Liver (tissue), 3 donors: ENCODE measurements around the gene CHRDL2.

ENCODE experiments used
- CTCF ChIP-seq: fragments of 150-350 bp; IDR thresholded peaks from 2 replicates; pipeline ENCODE4 v1.5.1; 2017; ENCODE audit warnings: improper control_type of control experiment, low read depth, low read length; ENCODE audit not compliant: missing input control
- FOXA1 ChIP-seq: IDR thresholded peaks from 2 replicates; pipeline ENCODE4 v1.6.1; 2016; ENCODE audit warnings: antibody characterized with exemption
- GABPA ChIP-seq, 2 donors: IDR thresholded peaks in 1 of 2; conservative IDR thresholded peaks in 1 of 2; 2 replicates each; pipeline ENCODE4 v1.6.1; 2016; ENCODE audit warnings: antibody characterized with exemption in 2 of 2, mild to moderate bottlenecking in 1 of 2, moderate library complexity in 1 of 2
- HNF4A ChIP-seq, 2 donors: conservative IDR thresholded peaks; 2 replicates each; pipeline ENCODE4 v1.6.1; 2016; ENCODE audit warnings: antibody characterized with exemption in 2 of 2, mild to moderate bottlenecking in 2 of 2
- HNF4G ChIP-seq: IDR thresholded peaks from 2 replicates; pipeline ENCODE4 v1.6.1; 2016; ENCODE audit warnings: antibody characterized with exemption
- RAD21 ChIP-seq, 2 donors: IDR thresholded peaks; 2 replicates each; pipeline ENCODE4 v1.6.1; 2016; ENCODE audit warnings: antibody characterized with exemption in 2 of 2, mild to moderate bottlenecking in 2 of 2
- RXRA ChIP-seq, 2 donors: IDR thresholded peaks; 2 replicates each; pipeline ENCODE4 v1.6.1; 2017 to 2018; ENCODE audit warnings: antibody characterized with exemption in 2 of 2, mild to moderate bottlenecking in 1 of 2
- SP1 ChIP-seq: IDR thresholded peaks from 2 replicates; pipeline ENCODE4 v1.6.1; 2018; ENCODE audit warnings: antibody characterized with exemption, mild to moderate bottlenecking
- TAF1 ChIP-seq: conservative IDR thresholded peaks from 2 replicates; pipeline ENCODE4 v1.6.1; 2016; ENCODE audit warnings: antibody characterized with exemption, mild to moderate bottlenecking
- YY1 ChIP-seq: IDR thresholded peaks from 2 replicates; pipeline ENCODE4 v1.6.1; 2016; ENCODE audit warnings: antibody characterized with exemption, mild to moderate bottlenecking
- TF ChIP-seq, protein P1 (sequence below): IDR thresholded peaks from 2 replicates; pipeline ENCODE4 v1.6.1; 2016; ENCODE audit warnings: antibody characterized with exemption
- TF ChIP-seq, protein P2 (sequence below): IDR thresholded peaks from 2 replicates; pipeline ENCODE4 v1.6.1; 2016; ENCODE audit warnings: antibody characterized with exemption, mild to moderate bottlenecking
- TF ChIP-seq, protein P3 (sequence below): IDR thresholded peaks from 2 replicates; pipeline ENCODE4 v1.6.1; 2016; ENCODE audit warnings: antibody characterized with exemption
- TF ChIP-seq, protein P4 (sequence below): IDR thresholded peaks from 2 replicates; pipeline ENCODE4 v1.6.1; 2016; ENCODE audit warnings: antibody characterized with exemption
- donor health status: healthy.
- donor health status: healthy.

- TF ChIP-seq, protein P1, sequence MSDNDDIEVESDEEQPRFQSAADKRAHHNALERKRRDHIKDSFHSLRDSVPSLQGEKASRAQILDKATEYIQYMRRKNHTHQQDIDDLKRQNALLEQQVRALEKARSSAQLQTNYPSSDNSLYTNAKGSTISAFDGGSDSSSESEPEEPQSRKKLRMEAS: no peak
- TF ChIP-seq, protein P2, sequence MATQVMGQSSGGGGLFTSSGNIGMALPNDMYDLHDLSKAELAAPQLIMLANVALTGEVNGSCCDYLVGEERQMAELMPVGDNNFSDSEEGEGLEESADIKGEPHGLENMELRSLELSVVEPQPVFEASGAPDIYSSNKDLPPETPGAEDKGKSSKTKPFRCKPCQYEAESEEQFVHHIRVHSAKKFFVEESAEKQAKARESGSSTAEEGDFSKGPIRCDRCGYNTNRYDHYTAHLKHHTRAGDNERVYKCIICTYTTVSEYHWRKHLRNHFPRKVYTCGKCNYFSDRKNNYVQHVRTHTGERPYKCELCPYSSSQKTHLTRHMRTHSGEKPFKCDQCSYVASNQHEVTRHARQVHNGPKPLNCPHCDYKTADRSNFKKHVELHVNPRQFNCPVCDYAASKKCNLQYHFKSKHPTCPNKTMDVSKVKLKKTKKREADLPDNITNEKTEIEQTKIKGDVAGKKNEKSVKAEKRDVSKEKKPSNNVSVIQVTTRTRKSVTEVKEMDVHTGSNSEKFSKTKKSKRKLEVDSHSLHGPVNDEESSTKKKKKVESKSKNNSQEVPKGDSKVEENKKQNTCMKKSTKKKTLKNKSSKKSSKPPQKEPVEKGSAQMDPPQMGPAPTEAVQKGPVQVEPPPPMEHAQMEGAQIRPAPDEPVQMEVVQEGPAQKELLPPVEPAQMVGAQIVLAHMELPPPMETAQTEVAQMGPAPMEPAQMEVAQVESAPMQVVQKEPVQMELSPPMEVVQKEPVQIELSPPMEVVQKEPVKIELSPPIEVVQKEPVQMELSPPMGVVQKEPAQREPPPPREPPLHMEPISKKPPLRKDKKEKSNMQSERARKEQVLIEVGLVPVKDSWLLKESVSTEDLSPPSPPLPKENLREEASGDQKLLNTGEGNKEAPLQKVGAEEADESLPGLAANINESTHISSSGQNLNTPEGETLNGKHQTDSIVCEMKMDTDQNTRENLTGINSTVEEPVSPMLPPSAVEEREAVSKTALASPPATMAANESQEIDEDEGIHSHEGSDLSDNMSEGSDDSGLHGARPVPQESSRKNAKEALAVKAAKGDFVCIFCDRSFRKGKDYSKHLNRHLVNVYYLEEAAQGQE: no peak
- TF ChIP-seq TAF1: no peak
- no peak for TF ChIP-seq HNF4A (conservative IDR thresholded peaks at IDR 0.05)
- TF ChIP-seq, protein P3, sequence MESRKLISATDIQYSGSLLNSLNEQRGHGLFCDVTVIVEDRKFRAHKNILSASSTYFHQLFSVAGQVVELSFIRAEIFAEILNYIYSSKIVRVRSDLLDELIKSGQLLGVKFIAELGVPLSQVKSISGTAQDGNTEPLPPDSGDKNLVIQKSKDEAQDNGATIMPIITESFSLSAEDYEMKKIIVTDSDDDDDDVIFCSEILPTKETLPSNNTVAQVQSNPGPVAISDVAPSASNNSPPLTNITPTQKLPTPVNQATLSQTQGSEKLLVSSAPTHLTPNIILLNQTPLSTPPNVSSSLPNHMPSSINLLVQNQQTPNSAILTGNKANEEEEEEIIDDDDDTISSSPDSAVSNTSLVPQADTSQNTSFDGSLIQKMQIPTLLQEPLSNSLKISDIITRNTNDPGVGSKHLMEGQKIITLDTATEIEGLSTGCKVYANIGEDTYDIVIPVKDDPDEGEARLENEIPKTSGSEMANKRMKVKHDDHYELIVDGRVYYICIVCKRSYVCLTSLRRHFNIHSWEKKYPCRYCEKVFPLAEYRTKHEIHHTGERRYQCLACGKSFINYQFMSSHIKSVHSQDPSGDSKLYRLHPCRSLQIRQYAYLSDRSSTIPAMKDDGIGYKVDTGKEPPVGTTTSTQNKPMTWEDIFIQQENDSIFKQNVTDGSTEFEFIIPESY: no peak
- no peak for TF ChIP-seq CTCF
- TF ChIP-seq RAD21 (IDR thresholded peaks at IDR 0.05): no peak
- TF ChIP-seq, protein P4, sequence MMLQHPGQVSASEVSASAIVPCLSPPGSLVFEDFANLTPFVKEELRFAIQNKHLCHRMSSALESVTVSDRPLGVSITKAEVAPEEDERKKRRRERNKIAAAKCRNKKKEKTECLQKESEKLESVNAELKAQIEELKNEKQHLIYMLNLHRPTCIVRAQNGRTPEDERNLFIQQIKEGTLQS: no peak
- TF ChIP-seq YY1: no peak
- TF ChIP-seq SP1: no peak
- TF ChIP-seq HNF4G: no peak
- TF ChIP-seq RXRA (IDR thresholded peaks at IDR 0.05): no peak
- TF ChIP-seq GABPA (IDR thresholded peaks at IDR 0.05 in 1 of 2, conservative IDR thresholded peaks at IDR 0.05 in 1 of 2): no peak
- TF ChIP-seq FOXA1: no peak
Measured at GRCh38 chr11:74685338-74685737, 45.9 kb downstream of the CHRDL2 start.
